ENCODE measurements around the gene TGFB1I1.

DNA sequence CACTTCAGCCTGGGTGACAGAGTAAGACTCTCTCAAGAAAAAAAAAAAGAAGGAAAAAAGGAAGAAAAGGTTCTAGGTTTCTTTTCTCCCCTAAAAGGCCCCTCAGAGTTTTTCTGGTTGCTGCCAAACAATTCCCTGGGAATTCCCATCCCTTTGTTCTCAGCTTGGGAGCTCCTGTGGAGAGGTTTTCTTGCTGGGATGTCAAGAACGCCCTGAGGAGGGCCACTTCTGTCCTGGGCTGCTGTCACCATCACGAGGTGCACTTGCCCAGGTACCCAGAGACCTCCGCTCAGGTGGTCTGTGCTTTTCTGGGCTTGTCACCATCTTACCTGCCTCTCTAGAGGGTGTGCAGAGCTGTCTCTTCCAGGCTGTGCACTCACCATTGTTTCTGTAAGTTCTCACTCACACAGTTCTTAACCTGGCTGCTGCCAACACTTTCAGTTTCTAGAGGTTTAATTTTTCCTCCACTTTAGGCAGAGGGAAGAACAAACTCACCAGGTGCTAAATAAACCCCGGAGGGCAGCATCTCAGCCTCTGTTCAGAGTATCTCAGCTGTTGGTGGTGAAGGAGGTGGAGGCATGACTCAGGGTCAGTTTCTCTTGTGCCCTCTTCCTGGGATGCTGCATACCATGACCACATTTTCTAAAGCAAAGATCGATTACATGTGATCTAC, 41.4 kb upstream of the TGFB1I1 start:
- TF ChIP-seq PHF20 (CRISPR knock-in tag; IDR thresholded peaks at IDR 0.05) (no peak), CC2D1A (CRISPR knock-in tag; IDR thresholded peaks at IDR 0.05) (no peak), ZNF274 (CRISPR knock-in tag; IDR thresholded peaks at IDR 0.05) (no peak)
